ENCODE data around the gene ALDH3B1. TPM values are rescaled to one million over a fixed set of nuclear protein-coding genes. Genes with fewer than 3 reads are reported as not detected.

Gene ALDH3B1
- total and polyA plus RNA-seq, 9 of the 15 experiments (the other 6 are each of a cell fraction or from before 2014, with no cell fraction given) = 0.01 to 0.35 (median 0.07) TPM; not detected in 2

- no peak for TF ChIP-seq RUNX1 (IDR thresholded peaks at IDR 0.05; ENCODE audit: low read depth)
- TF ChIP-seq ETS2 (tag; IDR thresholded peaks at IDR 0.05; ENCODE audit: borderline replicate concordance, poor library complexity, severe bottlenecking) = no peak
- no peak for TF ChIP-seq NFRKB (IDR thresholded peaks at IDR 0.05; ENCODE audit: low read depth)
- TF ChIP-seq ZBED1 (IDR thresholded peaks at IDR 0.05) = 0 out of 2 replicates have a peak, but pooled peaks have one; percentile 44
- TF ChIP-seq RFX7 (CRISPR knock-in tag; IDR thresholded peaks at IDR 0.05) = no peak
- no peak for TF ChIP-seq RFX5 (IDR thresholded peaks at IDR 0.05; ENCODE audit: low read depth, low read length)
- no peak for TF ChIP-seq ZNF740 (CRISPR knock-in tag; IDR thresholded peaks at IDR 0.05)
- no peak for TF ChIP-seq ZNF740 (tag; IDR thresholded peaks at IDR 0.05)
- TF ChIP-seq EWSR1 (IDR thresholded peaks at IDR 0.05; ENCODE audit: borderline replicate concordance, low read depth, partially characterized antibody) = no peak
- TF ChIP-seq MTA2 (IDR thresholded peaks at IDR 0.05; ENCODE audit: low read depth) = no peak
- TF ChIP-seq FOXA1 (IDR thresholded peaks at IDR 0.05; ENCODE audit: borderline replicate concordance) = no peak
- no peak for TF ChIP-seq NR0B1 (IDR thresholded peaks at IDR 0.05; ENCODE audit: partially characterized antibody)
- TF ChIP-seq CBX1 (IDR thresholded peaks at IDR 0.05; ENCODE audit: low read depth) = no peak
- no peak for TF ChIP-seq NELFE (IDR thresholded peaks at IDR 0.05; ENCODE audit: insufficient read depth, insufficient read length)
- no peak for TF ChIP-seq ZC3H11A (IDR thresholded peaks at IDR 0.05; ENCODE audit: low read depth, low read length)
- TF ChIP-seq KLF10 (CRISPR knock-in tag; IDR thresholded peaks at IDR 0.05) = no peak
- no peak for TF ChIP-seq SMAD3 (CRISPR knock-in tag; conservative IDR thresholded peaks at IDR 0.05)
- no peak for TF ChIP-seq ZNF224 (CRISPR knock-in tag; IDR thresholded peaks at IDR 0.05)
- no peak for TF ChIP-seq CBFA2T2 (conservative IDR thresholded peaks at IDR 0.05)
- no peak for TF ChIP-seq ZNF408 (CRISPR knock-in tag; IDR thresholded peaks at IDR 0.05; ENCODE audit: low read depth)
- no peak for TF ChIP-seq SMARCE1 (IDR thresholded peaks at IDR 0.05)
- TF ChIP-seq E2F1 (CRISPR knock-in tag; IDR thresholded peaks at IDR 0.05) = no peak
- no peak for TF ChIP-seq MEF2A (IDR thresholded peaks at IDR 0.05; ENCODE audit: control insufficient read depth, low read depth, low read length)
- TF ChIP-seq ZFPM2 (CRISPR knock-in tag; IDR thresholded peaks at IDR 0.05) = no peak
- TF ChIP-seq ZNF274 (IDR thresholded peaks at IDR 0.05; ENCODE audit: borderline replicate concordance, low read depth, low read length) = no peak
- TF ChIP-seq MTA1 (IDR thresholded peaks at IDR 0.05; ENCODE audit: borderline replicate concordance) = no peak
- peak; percentile 97 to 98 for TF ChIP-seq NRF1 (conservative IDR thresholded peaks at IDR 0.05 in 1 of 2, IDR thresholded peaks at IDR 0.05 in 1 of 2)
- TF ChIP-seq ZNF589 (CRISPR knock-in tag; IDR thresholded peaks at IDR 0.05; ENCODE audit: low read depth) = no peak
These were observed 20.4 kb downstream of the ALDH3B1 start, which contains the start of gene NDUFS8 (continued) for GRCh38 chr11:68030318-68031143.

All from K562 (cell line).